LNCaP clone FGC (cell line): Measurements from ENCODE around the gene GAD2.
"Not testable (repeated sequence)": the region's sequence is repeated elsewhere in the genome, so short reads cannot be mapped to it uniquely, and the experiment has no call there.

Experiments used
- DNase-seq: peaks from one replicate; pipeline ENCODE4 v3.0.0-alpha.2; 2011; ENCODE audit warnings: low read depth
- H3K4me3 ChIP-seq: 2 replicates; pipeline ENCODE4 v1.5.1; 2011; ENCODE audit warnings: mild to moderate bottlenecking, low read depth, low read length, control low read depth
- CTCF ChIP-seq: IDR thresholded peaks from 2 replicates; pipeline ENCODE4 v1.5.1; 2012; ENCODE audit warnings: mild to moderate bottlenecking; ENCODE audit not compliant: control insufficient read depth, insufficient read depth; ENCODE audit errors: extremely low read depth

Gene GAD2

DNA sequence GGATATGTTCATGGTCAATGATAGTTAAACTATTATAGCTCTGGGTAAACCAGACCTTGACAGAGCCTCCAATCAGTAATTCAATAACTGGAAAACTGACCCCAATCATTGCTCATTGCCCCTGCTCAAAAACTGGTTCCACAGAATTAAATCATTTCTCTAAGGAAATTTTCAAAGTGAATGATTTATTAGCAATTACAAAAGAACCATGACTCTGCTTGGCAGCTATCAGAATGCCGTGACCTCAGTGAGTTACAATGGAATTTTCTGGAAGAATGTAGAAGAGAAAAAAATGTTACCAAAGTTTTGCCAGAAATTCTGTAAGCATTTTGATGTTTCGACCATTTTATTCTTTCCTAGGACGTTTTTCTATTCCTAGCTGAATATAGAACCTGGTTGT lies 114.8 kb downstream of the GAD2 start:
- DNase-seq = no peak
- no peak for TF ChIP-seq CTCF
- H3K4me3 ChIP-seq = no peak overlapping the region

- no peak for TF ChIP-seq CTCF
- H3K4me3 ChIP-seq = no peak overlapping the region
- DNase-seq = no peak
Observed at GRCh38 chr10:26334232-26334931, 117.8 kb downstream of the GAD2 start.

- TF ChIP-seq CTCF = peak; percentile 95
- H3K4me3 ChIP-seq = no peak overlapping the region
- DNase-seq = peak; percentile 32
Observed at GRCh38 chr10:26334932-26335573, 118.5 kb downstream of the GAD2 start.

- no peak for TF ChIP-seq CTCF
- no peak overlapping the region for H3K4me3 ChIP-seq
- no peak for DNase-seq
Observed at GRCh38 chr10:26335574-26336093, 119.1 kb downstream of the GAD2 start.

GRCh38 chr10:26336979-26337378 lies 120.4 kb downstream of the GAD2 start:
- TF ChIP-seq CTCF = no peak
- H3K4me3 ChIP-seq = no peak overlapping the region
- no peak for DNase-seq

GRCh38 chr10:26341701-26342100 lies 125.1 kb downstream of the GAD2 start:
- no peak for DNase-seq
- no peak overlapping the region for H3K4me3 ChIP-seq
- no peak for TF ChIP-seq CTCF

- DNase-seq = not testable (repeated sequence)
Observed at GRCh38 chr10:26348821-26349417, 132.3 kb downstream of the GAD2 start.

More at GRCh38 chr10:26348821-26349417, 132.3 kb downstream of the GAD2 start:
- not testable (repeated sequence) for H3K4me3 ChIP-seq
